Fibroblast of lung (primary cell): ENCODE measurements around the gene TYSND1. TPM values are rescaled to one million over a fixed set of nuclear protein-coding genes. Genes with fewer than 3 reads are reported as not detected.
"Not testable (repeated sequence)": the region's sequence is repeated elsewhere in the genome, so short reads cannot be mapped to it uniquely, and the experiment has no call there.

Source experiments
- DNase-seq, 2 donors: peaks; one replicate each; pipeline versions ENCODE4 v3.0.0 to v3.0.0-alpha.2; 2010; ENCODE audit warnings: low read depth in 2 of 2
- H2AFZ ChIP-seq: 2 replicates; pipeline ENCODE4 v1.5.1; 2012; ENCODE audit warnings: low read length, control low read depth, inconsistent platforms
- H3K27ac ChIP-seq: 2 replicates; pipeline ENCODE4 v1.5.1; 2011; ENCODE audit warnings: low read length, control low read depth; ENCODE audit not compliant: insufficient read depth
- H3K27me3 ChIP-seq: 2 replicates; pipeline ENCODE4 v1.5.1; 2011; ENCODE audit warnings: mild to moderate bottlenecking, low read length; ENCODE audit not compliant: control insufficient read depth, insufficient read depth
- H3K36me3 ChIP-seq: 2 replicates; pipeline ENCODE4 v1.5.1; 2011; ENCODE audit warnings: low read length; ENCODE audit not compliant: control insufficient read depth, insufficient read depth
- H3K4me1 ChIP-seq: 2 replicates; pipeline ENCODE4 v1.5.1; 2011; ENCODE audit warnings: low read length; ENCODE audit not compliant: control insufficient read depth, insufficient read depth; ENCODE audit errors: extremely low read depth
- H3K4me2 ChIP-seq: 2 replicates; pipeline ENCODE4 v1.5.1; 2011; ENCODE audit warnings: low read length, control low read depth; ENCODE audit not compliant: insufficient read depth; ENCODE audit errors: extremely low read depth
- H3K4me3 ChIP-seq, 4 experiments: fragments of 200-600 bp in 1 of 4; sonication (generic) in 1 of 4; replicated peaks in 1 of 4; 2 replicates each; pipeline ENCODE4 v1.5.1; 2011 to 2016; ENCODE audit warnings: low read length in 4 of 4, low read depth in 3 of 4, mild to moderate bottlenecking in 3 of 4, control low read depth in 2 of 4, inconsistent platforms in 1 of 4, mixed read lengths in 1 of 4; ENCODE audit not compliant: insufficient read depth in 1 of 4; ENCODE audit errors: control extremely low read depth in 1 of 4
- H3K79me2 ChIP-seq: 2 replicates; pipeline ENCODE4 v1.5.1; 2012; ENCODE audit warnings: mild to moderate bottlenecking, low read length, inconsistent platforms; ENCODE audit not compliant: control insufficient read depth, insufficient read depth
- H3K9ac ChIP-seq: 2 replicates; pipeline ENCODE4 v1.5.1; 2011; ENCODE audit warnings: mild to moderate bottlenecking, low read length, control low read depth; ENCODE audit not compliant: insufficient read depth
- H3K9me3 ChIP-seq: 2 replicates; pipeline ENCODE4 v1.5.1; 2012; ENCODE audit warnings: low read depth, low read length; ENCODE audit not compliant: control insufficient read depth, insufficient read depth
- H4K20me1 ChIP-seq: 2 replicates; pipeline ENCODE4 v1.5.1; 2011; ENCODE audit warnings: low read length; ENCODE audit not compliant: control insufficient read depth, insufficient read depth; ENCODE audit errors: extremely low read depth
- EZH2 ChIP-seq: IDR thresholded peaks from 2 replicates; pipeline ENCODE4 v1.5.1; 2012; ENCODE audit warnings: low read length, control low read depth, mild to moderate bottlenecking; ENCODE audit errors: missing control alignments
- polyA plus RNA-seq, 2 donors: library from polyadenylated mRNA; depleted of rRNA in 1 of 2; stranded (reverse) in 1 of 2; unstranded in 1 of 2; fragments of >200 nt; gene quantifications; 2 replicates each; pipeline ENCODE4 v1.2.1, GENCODE V29; 2011 to 2012; ENCODE audit warnings: missing spikeins in 1 of 2
- total RNA-seq: library from RNA; depleted of rRNA; stranded (reverse); fragments of >200 nt; gene quantifications from 2 replicates; pipeline ENCODE4 v1.2.1, GENCODE V29; 2014
- TF ChIP-seq, protein P1 (sequence below), 2 donors: IDR thresholded peaks in 1 of 2; conservative IDR thresholded peaks in 1 of 2; 1 replicate in 1 of 2; 2 replicates in 1 of 2; pipeline ENCODE4 v1.5.1; 2011 to 2012; ENCODE audit warnings: low read length in 2 of 2, control low read depth in 1 of 2, inconsistent platforms in 1 of 2, low read depth in 1 of 2, mild to moderate bottlenecking in 1 of 2

The TYSND1 gene
- total and polyA plus RNA-seq, 2 donors (not counting 1 experiment from before 2014, with no cell fraction given): 2.4 to 15.5 TPM

- Histone ChIP-seq H3K4me2 (no peak overlapping the region), H3K36me3 (peaks cover 7% of the 10 kb centered on the region), H3K27ac (no peak overlapping the region), H3K9ac (no peak overlapping the region), H2AFZ (no peak overlapping the region), H3K4me1 (no peaks in the 10 kb centered on the region), H3K27me3 (no peaks in the 10 kb centered on the region), H4K20me1 (peaks cover under 1% of the 10 kb centered on the region), H3K4me3 (no peak overlapping the region), H3K9me3 (no peaks in the 10 kb centered on the region), H3K79me2 (peaks cover 70% of the 10 kb centered on the region)
- no peak for TF ChIP-seq EZH2
- TF ChIP-seq, protein P1, sequence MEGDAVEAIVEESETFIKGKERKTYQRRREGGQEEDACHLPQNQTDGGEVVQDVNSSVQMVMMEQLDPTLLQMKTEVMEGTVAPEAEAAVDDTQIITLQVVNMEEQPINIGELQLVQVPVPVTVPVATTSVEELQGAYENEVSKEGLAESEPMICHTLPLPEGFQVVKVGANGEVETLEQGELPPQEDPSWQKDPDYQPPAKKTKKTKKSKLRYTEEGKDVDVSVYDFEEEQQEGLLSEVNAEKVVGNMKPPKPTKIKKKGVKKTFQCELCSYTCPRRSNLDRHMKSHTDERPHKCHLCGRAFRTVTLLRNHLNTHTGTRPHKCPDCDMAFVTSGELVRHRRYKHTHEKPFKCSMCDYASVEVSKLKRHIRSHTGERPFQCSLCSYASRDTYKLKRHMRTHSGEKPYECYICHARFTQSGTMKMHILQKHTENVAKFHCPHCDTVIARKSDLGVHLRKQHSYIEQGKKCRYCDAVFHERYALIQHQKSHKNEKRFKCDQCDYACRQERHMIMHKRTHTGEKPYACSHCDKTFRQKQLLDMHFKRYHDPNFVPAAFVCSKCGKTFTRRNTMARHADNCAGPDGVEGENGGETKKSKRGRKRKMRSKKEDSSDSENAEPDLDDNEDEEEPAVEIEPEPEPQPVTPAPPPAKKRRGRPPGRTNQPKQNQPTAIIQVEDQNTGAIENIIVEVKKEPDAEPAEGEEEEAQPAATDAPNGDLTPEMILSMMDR (conservative IDR thresholded peaks at IDR 0.05 in 1 of 2, IDR thresholded peaks at IDR 0.05 in 1 of 2; ENCODE audit: low read depth in 1 of 2, low read length in 2 of 2): no peak
- DNase-seq: no peak
These were observed 14.3 kb upstream of the TYSND1 start for GRCh38 chr10:70160798-70161197.

GRCh38 chr10:70159366-70159765 is 12.9 kb upstream of the TYSND1 start:
- H3K36me3 ChIP-seq: peaks cover 17% of the 10 kb centered on the region
- not testable (repeated sequence) for DNase-seq, H3K27me3 ChIP-seq, H4K20me1 ChIP-seq, H3K9me3 ChIP-seq, H3K4me2 ChIP-seq, H3K4me1 ChIP-seq, H3K4me3 ChIP-seq, H3K9ac ChIP-seq, H3K27ac ChIP-seq, H2AFZ ChIP-seq
- peaks cover 63% of the 10 kb centered on the region for H3K79me2 ChIP-seq

DNA sequence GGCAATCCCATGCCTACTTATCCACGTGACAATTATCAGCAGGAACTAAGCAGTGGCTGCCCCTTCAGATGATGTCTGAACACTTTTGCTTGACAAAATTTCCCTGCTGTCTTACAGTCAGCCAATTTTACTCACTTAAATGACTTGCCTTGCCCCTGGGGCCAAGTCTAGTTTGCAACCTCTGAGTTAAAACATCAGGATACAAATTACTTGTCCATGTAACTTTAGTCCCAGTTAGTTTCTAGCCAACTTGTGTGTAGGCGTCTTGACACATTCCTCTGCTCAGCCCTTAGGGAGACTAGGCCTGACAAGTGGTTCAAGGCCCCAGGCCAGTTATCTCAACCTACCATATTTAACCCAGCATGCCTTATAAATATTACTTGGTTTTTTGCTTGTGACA is 11.6 kb upstream of the TYSND1 start:
- no peaks in the 10 kb centered on the region for H3K27me3 ChIP-seq
- H3K9ac ChIP-seq: no peak overlapping the region
- H3K36me3 ChIP-seq: peaks cover 21% of the 10 kb centered on the region
- no peaks in the 10 kb centered on the region for H4K20me1 ChIP-seq
- no peak overlapping the region for H3K4me2 ChIP-seq
- no peak overlapping the region for H3K4me3 ChIP-seq
- H3K4me1 ChIP-seq: no peaks in the 10 kb centered on the region
- no peak overlapping the region for H2AFZ ChIP-seq
- no peaks in the 10 kb centered on the region for H3K9me3 ChIP-seq
- no peak overlapping the region for H3K27ac ChIP-seq
- no peak for DNase-seq
- H3K79me2 ChIP-seq: peaks cover 50% of the 10 kb centered on the region
- TF ChIP-seq, protein P1 (conservative IDR thresholded peaks at IDR 0.05 in 1 of 2, IDR thresholded peaks at IDR 0.05 in 1 of 2; ENCODE audit: low read depth in 1 of 2, low read length in 2 of 2): no peak
- no peak for TF ChIP-seq EZH2
